Brain microvascular endothelial cell (primary cell): Measurements from ENCODE around the gene CCDC88C.

ENCODE experiments used
- DNase-seq: peaks from one replicate; pipeline ENCODE4 v3.0.0-alpha.2; 2020
- H3K27ac ChIP-seq: fragments of 250-450 bp; sonication (Bioruptor Pico); 2 replicates; pipeline ENCODE4 v1.5.1; 2020; ENCODE audit warnings: mild to moderate bottlenecking, moderate library complexity
- H3K27me3 ChIP-seq: fragments of 250-450 bp; sonication (Bioruptor Pico); replicated peaks from 2 replicates; pipeline ENCODE4 v1.5.1; 2020; ENCODE audit warnings: mild to moderate bottlenecking
- H3K36me3 ChIP-seq: fragments of 250-450 bp; sonication (Bioruptor Pico); replicated peaks from 2 replicates; pipeline ENCODE4 v1.5.1; 2020; ENCODE audit warnings: mild to moderate bottlenecking
- H3K4me3 ChIP-seq: 2 replicates; pipeline ENCODE4 v1.5.1; 2011; ENCODE audit warnings: low read depth, mild to moderate bottlenecking, control low read depth, low read length, moderate library complexity
- CTCF ChIP-seq: IDR thresholded peaks from 2 replicates; pipeline ENCODE4 v1.5.1; 2011; ENCODE audit warnings: low read depth, mild to moderate bottlenecking, moderate library complexity, low read length, control low read depth, inconsistent platforms; ENCODE audit errors: missing control alignments
- in situ Hi-C: cut with HindIII; loops from 2 replicates; pipeline ENCODE4 v1.10.0; 2017; ENCODE audit warnings: low sequenced_read_pairs, low pct_ligation_motif_present

Gene CCDC88C

GRCh38 chr14:91320266-91320665, 97.4 kb downstream of the CCDC88C start:
- Histone ChIP-seq H3K27me3 (no peaks in the 10 kb centered on the region), H3K4me3 (no peak overlapping the region), H3K36me3 (no peaks in the 10 kb centered on the region), H3K27ac (no peak overlapping the region)
- in situ Hi-C loops: no loop called here
- TF ChIP-seq CTCF: no peak
- DNase-seq: no peak

GRCh38 chr14:91318911-91319310, 98.7 kb downstream of the CCDC88C start:
- TF ChIP-seq CTCF: no peak
- DNase-seq: no peak
- H3K4me3 ChIP-seq: no peak overlapping the region
- in situ Hi-C loops: no loop called here
- no peak overlapping the region for H3K27ac ChIP-seq
- H3K36me3 ChIP-seq: no peaks in the 10 kb centered on the region
- no peaks in the 10 kb centered on the region for H3K27me3 ChIP-seq

DNA sequence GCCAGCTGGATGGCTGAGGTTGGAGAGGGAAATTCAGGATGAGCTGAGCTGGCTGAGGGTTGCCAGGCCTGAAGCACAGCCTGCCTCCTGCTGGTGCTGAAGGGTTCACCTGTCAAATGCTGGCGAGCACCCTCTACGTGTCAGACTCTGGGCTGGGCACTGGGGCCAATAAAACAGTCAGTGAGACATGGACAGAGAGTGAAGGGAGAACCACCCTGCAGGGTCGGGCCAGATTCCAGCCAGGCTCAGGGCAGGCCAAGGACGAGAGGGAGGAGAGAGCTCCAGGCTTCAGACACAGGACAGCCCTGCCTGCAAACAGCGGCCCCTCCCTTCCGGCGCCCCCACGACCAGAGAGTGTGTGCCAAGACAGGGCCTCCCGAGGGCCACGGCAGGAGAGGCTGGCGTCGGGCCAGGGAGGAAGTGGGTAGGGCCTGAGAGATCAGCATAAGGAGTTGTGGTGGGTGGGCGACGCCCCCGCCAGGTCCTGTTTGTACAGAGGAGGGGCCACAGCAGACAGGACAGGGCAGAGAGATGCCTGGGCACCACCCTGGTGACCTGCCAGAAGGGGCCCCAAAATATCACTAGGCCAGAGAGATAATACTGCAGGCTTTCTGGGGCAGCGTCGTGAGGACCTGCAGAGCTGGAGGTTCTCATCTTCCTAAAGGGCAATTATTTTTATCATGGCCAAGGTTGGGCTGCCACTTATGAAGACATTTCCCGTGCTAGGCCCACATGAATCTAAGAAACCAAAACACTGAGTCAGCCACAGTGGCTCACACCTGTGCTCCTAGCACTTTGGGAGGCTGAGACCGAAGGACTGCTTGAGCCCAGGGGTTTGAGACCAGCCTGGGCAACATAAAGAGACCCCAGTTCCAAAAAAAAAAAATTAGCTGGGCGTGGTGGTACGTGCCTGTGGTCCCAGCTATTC, 100.0 kb downstream of the CCDC88C start:
- Histone ChIP-seq H3K4me3 (no peak overlapping the region), H3K27me3 (no peaks in the 10 kb centered on the region), H3K36me3 (no peaks in the 10 kb centered on the region), H3K27ac (no peak overlapping the region)
- in situ Hi-C loops: no loop called here
- no peak for DNase-seq
- peak; percentile 27 for TF ChIP-seq CTCF

- TF ChIP-seq CTCF: no peak
- Histone ChIP-seq H3K36me3 (no peaks in the 10 kb centered on the region), H3K4me3 (no peak overlapping the region), H3K27me3 (no peaks in the 10 kb centered on the region), H3K27ac (no peak overlapping the region)
- in situ Hi-C loops: no loop called here
- no peak for DNase-seq
Measured at GRCh38 chr14:91316761-91317160, 100.9 kb downstream of the CCDC88C start.

DNA sequence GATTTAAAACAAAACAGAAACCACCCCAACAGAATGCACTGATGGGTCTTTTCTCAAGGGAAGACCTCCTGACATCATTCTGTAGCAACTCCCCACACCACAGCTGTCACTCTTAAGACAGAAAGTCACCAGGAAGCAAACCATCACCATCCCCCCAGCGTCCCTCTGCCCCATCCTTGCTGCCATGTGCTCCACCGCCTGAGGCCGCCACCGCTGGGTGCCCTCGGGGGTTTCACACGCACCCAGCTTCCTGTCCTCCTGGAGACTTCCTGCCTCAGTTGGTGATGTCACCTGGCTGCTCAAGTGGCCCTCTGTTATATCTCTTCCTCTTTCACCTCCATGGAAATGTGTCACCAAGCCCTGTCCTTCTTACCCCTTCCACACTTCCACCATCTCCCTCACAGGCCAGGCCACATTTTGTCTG, 101.8 kb downstream of the CCDC88C start:
- H3K27me3 ChIP-seq: no peaks in the 10 kb centered on the region
- H3K27ac ChIP-seq: no peak overlapping the region
- TF ChIP-seq CTCF: no peak
- no peak overlapping the region for H3K4me3 ChIP-seq
- DNase-seq: no peak
- H3K36me3 ChIP-seq: no peaks in the 10 kb centered on the region
- in situ Hi-C loops: no loop called here

GRCh38 chr14:91313852-91314251, 103.8 kb downstream of the CCDC88C start:
- no peak overlapping the region for H3K27ac ChIP-seq
- H3K36me3 ChIP-seq: no peaks in the 10 kb centered on the region

More at GRCh38 chr14:91313852-91314251, 103.8 kb downstream of the CCDC88C start:
- no peaks in the 10 kb centered on the region for H3K27me3 ChIP-seq
- H3K4me3 ChIP-seq: no peak overlapping the region
- TF ChIP-seq CTCF: no peak
- in situ Hi-C loops: no loop called here
- DNase-seq: no peak
